Measurements from ENCODE around the gene TC2N. TPM values are rescaled to one million over a fixed set of nuclear protein-coding genes. Genes with fewer than 3 reads are reported as not detected.

The TC2N gene
- total RNA-seq, 1 experiment from 2014 or later, result 30.6 TPM

GRCh38 chr14:91749868-91750267, 117.5 kb downstream of the TC2N start:
- Histone ChIP-seq H3K36me3 (ENCODE audit: control insufficient read depth, insufficient read depth, low read length) (no peaks in the 10 kb centered on the region), H3K9me3 (no peaks in the 10 kb centered on the region), H3K4me3 (ENCODE audit: low read depth, low read length) (no peak overlapping the region), H3K4me1 (peaks cover 18% of the 10 kb centered on the region), H3K27me3 (replicated peaks; ENCODE audit: control insufficient read depth, insufficient read depth, low read length) (no peaks in the 10 kb centered on the region)
- DNase-seq, result no peak
- Mint-ChIP-seq H3K9me3 (ENCODE audit: unreplicated experiment) (peaks cover 12% of the 10 kb centered on the region), H3K4me3 (ENCODE audit: unreplicated experiment) (no peak overlapping the region), H3K36me3 (ENCODE audit: insufficient read depth, unreplicated experiment) (peaks cover 9% of the 10 kb centered on the region), H3K27ac (ENCODE audit: unreplicated experiment) (no peak overlapping the region), H3K27me3 (ENCODE audit: insufficient read depth, unreplicated experiment) (no peaks in the 10 kb centered on the region), H3K4me1 (ENCODE audit: low read depth, unreplicated experiment) (peaks cover 9% of the 10 kb centered on the region)
- TF ChIP-seq CTCF (IDR thresholded peaks at IDR 0.05; ENCODE audit: insufficient read depth in 1 of 2, low read depth in 1 of 2, low read length in 1 of 2, severe bottlenecking in 1 of 2, unreplicated experiment in 1 of 2), result no peak
- ChIA-PET POLR2A (no interaction called here), CTCF (no interaction called here)
- intact Hi-C loops (cut with micrococcal nuclease; ENCODE audit: unreplicated experiment), result no loop called here
- BruUV-seq (replicated peaks), result no TSS peak

GRCh38 chr14:91748049-91748448, 119.3 kb downstream of the TC2N start:
- no peak overlapping the region for H3K27ac Mint-ChIP-seq (ENCODE audit: unreplicated experiment)
- Histone ChIP-seq H3K36me3 (ENCODE audit: control insufficient read depth, insufficient read depth, low read length) (no peaks in the 10 kb centered on the region), H3K4me3 (ENCODE audit: low read depth, low read length) (no peak overlapping the region), H3K27me3 (replicated peaks; ENCODE audit: control insufficient read depth, insufficient read depth, low read length) (no peaks in the 10 kb centered on the region), H3K9me3 (no peaks in the 10 kb centered on the region), H3K4me1 (peaks cover 4% of the 10 kb centered on the region; the same call in 1 of the 2 replicates)
- no TSS peak for BruUV-seq (replicated peaks)
- H3K4me3 Mint-ChIP-seq (ENCODE audit: unreplicated experiment), result no peak overlapping the region
- DNase-seq, result no peak
- no peak for TF ChIP-seq CTCF (IDR thresholded peaks at IDR 0.05; ENCODE audit: insufficient read depth in 1 of 2, low read depth in 1 of 2, low read length in 1 of 2, severe bottlenecking in 1 of 2, unreplicated experiment in 1 of 2)
- peaks cover 12% of the 10 kb centered on the region for H3K9me3 Mint-ChIP-seq (ENCODE audit: unreplicated experiment)
- no peaks in the 10 kb centered on the region for H3K36me3 Mint-ChIP-seq (ENCODE audit: insufficient read depth, unreplicated experiment)
- no peaks in the 10 kb centered on the region for H3K4me1 Mint-ChIP-seq (ENCODE audit: low read depth, unreplicated experiment)
- intact Hi-C loops (cut with micrococcal nuclease; ENCODE audit: unreplicated experiment), result loop anchor here (1.0 kb wide), 1 partner anchor 21 kb away; no protein-coding TSS in a partner anchor
- H3K27me3 Mint-ChIP-seq (ENCODE audit: insufficient read depth, unreplicated experiment), result no peaks in the 10 kb centered on the region
- ChIA-PET CTCF (no interaction called here), POLR2A (no interaction called here)

- POLR2A ChIA-PET, result no interaction called here
These were observed 122.0 kb downstream of the TC2N start for GRCh38 chr14:91745344-91745743.

More at GRCh38 chr14:91745344-91745743, 122.0 kb downstream of the TC2N start:
- CTCF ChIA-PET, result no interaction called here
- DNase-seq, result no peak
- intact Hi-C loops (cut with micrococcal nuclease; ENCODE audit: unreplicated experiment), result no loop called here
- Mint-ChIP-seq H3K4me3 (ENCODE audit: unreplicated experiment) (no peak overlapping the region), H3K27me3 (ENCODE audit: insufficient read depth, unreplicated experiment) (no peaks in the 10 kb centered on the region), H3K4me1 (ENCODE audit: low read depth, unreplicated experiment) (no peaks in the 10 kb centered on the region), H3K27ac (ENCODE audit: unreplicated experiment) (no peak overlapping the region), H3K36me3 (ENCODE audit: insufficient read depth, unreplicated experiment) (no peaks in the 10 kb centered on the region), H3K9me3 (ENCODE audit: unreplicated experiment) (no peaks in the 10 kb centered on the region)
- Histone ChIP-seq H3K4me1 (peaks cover 11% of the 10 kb centered on the region; the same call in 1 of the 2 replicates), H3K27me3 (replicated peaks; ENCODE audit: control insufficient read depth, insufficient read depth, low read length) (no peaks in the 10 kb centered on the region), H3K36me3 (ENCODE audit: control insufficient read depth, insufficient read depth, low read length) (no peaks in the 10 kb centered on the region), H3K9me3 (no peaks in the 10 kb centered on the region), H3K4me3 (ENCODE audit: low read depth, low read length) (no peak overlapping the region)
- TF ChIP-seq CTCF (IDR thresholded peaks at IDR 0.05; ENCODE audit: insufficient read depth in 1 of 2, low read depth in 1 of 2, low read length in 1 of 2, severe bottlenecking in 1 of 2, unreplicated experiment in 1 of 2), result no peak
- BruUV-seq (replicated peaks), result no TSS peak

Measured in Caco-2 (cell line).